DMS79 (cell line): ENCODE results near the gene CNIH2.
"Not testable (repeated sequence)": the region's sequence is repeated elsewhere in the genome, so short reads cannot be mapped to it uniquely, and the experiment has no call there.

Experiments
- DNase-seq: peaks from one replicate; lab custom pipeline; 2025; lab: John Stamatoyannopoulos, UW

CNIH2 gene

DNA sequence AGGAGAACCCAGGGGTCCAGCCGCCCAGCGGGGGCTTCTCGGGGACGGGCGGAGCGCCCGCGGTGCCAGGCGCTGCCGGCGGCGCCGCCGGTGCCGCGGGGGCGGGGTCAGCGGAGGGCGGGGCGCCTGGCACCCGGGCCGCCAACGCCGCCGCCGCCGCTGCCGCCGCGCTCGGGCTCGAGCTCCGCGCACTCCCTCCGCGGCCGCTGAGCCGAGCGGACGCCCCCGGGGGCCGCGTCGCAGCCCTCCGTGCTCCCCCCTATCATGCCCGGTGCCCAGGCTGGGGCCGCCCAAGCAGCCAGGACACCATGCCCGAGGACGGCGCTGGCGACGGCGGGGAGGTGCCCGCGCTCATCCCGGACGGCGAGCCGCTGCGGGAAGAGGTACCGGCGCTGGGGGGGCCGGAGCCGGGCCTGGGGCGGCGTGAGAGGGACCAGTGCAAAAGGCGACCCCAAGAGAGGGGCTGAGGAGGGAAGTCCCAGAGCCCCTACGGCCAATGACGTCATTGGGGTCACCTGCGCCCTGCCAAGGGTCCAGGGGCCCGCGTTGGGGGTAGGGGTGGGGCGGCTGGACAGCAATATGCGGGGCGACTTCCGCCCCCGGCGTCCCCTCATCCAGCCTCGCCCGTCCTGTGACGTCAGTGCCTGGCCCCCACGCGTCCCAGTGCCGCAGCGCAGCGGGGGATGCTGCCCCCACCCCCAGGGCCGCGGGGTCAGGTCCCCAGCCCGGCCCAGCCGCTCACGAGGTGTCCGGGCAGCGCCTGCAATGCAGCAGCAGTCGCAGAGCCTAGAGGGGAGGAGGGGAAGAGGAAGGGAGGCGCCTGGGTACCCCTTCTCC lies 13.9 kb downstream of the CNIH2 start, which contains the start of gene TMEM151A:
TMEM151A (plus strand) TSS at position 189 of the 837 bp plus-strand sequence; CDS start at position 309, 120 bp downstream.
- DNase-seq, result no peak

DNA sequence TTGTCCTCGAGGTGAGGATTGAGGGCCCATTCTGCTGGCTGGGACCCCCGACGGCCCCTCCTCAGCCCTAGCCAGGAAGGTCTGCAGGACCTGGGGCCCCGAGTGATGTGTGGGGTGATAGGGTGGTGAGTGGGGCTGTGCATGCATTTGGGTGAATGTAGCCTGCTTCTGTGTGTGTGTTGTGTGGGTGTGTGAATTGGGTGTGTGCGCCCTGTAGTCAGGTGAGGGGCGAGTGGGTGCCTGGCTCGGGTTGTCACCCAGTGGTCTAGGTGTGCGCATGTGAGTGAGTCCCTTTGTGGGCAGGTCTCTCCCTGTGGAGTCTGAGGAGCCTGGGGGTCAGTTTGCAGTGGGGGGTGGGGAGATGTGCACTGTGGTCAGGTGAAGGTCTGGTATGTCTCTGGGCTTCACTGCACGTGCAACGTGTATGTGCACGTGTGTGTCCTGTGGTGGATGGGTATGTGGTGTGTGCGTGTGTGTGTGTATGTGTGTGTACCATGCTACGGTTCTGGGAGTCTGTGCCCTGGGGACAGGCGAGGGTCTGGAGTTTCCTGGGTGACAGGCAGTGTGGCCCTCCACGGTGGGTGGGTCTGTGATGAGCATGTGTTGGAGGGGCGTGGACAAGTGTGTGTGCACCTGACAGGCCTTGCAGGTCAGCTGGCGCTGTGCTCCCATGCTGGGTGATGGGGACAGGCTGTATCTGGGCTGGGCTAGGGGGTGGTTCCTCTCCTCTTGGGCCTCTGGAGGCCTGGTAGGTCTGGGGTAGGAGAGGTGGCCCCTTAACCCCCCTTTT lies 14.8 kb downstream of the CNIH2 start:
- DNase-seq, result no peak

DNA sequence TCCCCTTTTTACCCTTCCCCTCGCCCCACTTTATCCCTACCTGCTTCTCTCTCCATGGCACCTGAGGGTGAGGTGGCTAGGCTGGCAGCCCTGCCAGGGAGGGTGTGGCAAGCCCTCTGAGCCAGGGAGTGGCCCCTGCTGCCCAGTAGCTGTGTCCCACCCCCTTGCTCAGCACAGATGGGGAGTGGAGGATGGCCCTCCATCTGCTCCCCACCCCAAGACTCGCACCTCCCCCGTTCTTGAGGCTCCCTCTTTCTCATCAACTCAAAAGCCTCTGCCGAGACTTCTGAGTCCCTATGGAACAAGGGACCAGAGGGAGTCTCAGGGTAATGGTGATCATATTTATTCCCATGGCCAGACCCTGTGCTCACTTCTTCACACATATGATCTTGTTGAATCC lies 15.4 kb downstream of the CNIH2 start:
- DNase-seq, result no peak

DNA sequence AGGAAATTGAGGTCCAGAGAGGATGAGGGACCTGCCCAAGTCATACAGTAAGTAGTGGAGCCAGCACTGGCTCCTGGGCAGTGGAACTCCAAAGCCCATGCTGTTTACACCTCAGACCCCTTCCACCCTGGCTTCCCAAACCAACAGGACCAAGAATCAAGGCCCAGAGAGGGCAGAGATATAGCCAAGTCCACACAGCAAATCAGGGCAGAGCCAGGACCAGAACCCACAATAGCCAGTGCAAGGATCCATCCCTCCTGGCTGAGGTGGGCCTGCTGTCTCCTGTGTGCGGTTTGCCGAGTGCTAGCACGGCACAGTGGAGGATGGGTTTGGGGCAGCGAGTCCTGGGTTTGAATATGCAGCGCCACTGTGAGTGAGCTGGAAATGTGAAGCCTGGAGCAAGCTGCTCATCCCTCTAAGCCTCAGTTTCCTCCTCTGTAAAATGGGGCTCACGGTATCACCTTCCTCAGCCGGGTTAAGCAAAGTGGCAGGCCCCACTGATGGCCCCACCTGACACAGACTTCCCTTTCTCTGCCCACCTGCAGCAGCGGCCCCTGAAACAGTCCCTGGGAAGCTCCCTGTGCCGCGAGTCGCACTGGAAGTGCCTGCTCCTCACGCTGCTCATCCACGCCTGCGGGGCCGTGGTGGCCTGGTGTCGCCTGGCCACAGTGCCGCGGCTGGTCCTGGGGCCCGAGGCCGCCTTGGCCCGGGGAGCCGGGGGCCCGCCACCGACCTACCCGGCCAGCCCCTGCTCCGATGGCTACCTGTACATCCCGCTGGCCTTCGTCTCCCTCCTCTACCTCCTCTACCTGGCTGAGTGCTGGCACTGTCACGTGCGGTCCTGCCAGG lies 16.0 kb downstream of the CNIH2 start:
- no peak for DNase-seq

DNA sequence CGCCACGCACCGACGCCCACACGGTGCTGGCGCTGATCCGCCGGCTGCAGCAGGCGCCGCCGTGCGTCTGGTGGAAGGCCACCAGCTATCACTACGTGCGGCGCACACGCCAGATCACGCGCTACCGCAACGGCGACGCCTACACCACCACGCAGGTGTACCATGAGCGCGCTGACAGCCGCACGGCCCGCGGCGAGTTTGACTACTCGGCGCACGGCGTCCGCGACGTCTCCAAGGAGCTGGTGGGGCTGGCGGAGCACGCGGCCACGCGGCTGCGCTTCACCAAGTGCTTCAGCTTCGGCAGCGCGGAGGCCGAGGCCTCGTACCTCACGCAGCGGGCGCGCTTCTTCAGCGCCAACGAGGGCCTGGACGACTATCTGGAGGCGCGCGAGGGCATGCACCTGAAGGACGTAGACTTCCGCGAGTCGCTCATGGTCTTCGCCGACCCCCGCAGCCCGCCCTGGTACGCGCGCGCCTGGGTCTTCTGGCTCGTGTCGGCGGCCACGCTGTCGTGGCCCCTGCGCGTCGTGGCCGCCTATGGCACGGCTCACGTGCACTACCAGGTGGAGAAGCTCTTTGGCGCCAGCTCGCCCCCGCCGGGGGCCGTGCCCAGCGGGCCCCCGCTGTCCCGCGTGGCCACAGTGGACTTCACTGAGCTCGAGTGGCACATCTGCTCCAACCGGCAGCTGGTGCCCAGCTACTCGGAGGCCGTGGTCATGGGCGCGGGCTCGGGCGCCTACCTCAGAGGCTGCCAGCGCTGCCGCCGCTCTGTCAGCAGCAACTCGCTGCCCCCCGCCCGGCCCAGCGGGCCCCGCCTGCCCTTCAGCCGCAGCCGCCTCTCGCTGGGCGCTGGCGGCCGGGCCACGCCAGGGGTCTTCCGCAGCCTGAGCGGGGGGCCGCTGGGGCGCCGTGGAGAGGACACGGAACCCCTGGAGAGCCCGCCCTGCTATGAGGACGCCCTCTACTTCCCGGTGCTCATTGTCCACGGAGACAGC lies 16.9 kb downstream of the CNIH2 start:
- DNase-seq, result no peak

DNA sequence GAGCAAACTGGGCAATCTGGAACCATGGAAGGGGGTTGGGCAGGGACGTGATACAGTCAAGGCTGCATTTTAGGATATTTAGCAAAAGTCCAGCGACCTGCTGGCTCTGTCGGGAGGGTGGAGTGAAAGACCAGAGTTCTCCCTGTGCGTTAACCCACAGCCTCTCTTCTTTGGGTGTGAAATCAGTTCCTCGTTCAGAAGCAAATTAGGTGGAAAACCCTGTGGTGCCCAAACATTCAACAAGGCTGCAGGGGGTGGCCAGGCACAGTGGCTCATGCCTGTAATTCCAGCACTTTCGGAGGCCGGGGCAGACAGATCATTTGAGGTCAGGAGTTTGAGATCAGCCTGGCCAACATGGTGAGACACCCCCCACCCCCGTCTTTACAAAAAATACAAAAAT lies 19.6 kb downstream of the CNIH2 start:
- DNase-seq, result no peak

DNA sequence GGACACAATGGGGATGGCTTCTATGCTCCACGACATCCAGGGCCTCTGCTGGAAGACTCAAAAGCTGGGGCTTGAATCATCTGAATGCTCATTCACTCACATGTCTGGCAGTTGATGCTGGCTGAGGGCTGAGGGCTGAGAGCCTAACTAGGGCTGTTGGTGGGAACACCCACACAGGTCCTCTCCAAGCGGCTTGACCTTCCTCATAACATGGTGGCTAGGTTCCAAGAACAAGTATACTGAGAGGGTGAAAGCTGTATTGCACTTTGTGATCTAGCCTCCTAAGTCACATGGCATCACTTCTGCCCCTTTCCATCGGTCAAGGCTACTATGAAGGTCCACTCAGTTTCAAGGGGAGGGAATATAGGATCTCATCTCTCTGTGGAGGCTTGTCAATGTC lies 21.2 kb downstream of the CNIH2 start:
- no peak for DNase-seq

DNA sequence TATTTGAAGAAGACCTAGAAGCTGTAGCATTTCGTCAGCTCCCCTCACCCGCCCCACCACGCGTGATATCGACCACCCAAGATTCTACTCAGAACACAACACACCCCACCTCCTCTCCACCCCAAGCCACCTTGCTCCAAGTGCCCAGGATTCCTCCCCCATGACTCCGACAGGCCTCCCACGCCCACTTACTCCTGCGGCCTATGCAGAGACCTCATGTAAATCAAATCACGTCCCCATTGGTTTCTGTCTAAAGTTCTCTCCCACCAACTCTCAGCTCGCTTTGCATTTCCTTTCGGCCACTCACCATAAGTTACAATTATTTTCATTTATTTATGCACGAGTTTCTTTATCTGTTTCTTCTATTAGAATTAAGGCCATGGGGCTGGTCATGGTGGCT lies 24.7 kb downstream of the CNIH2 start:
- DNase-seq, result no peak

DNA sequence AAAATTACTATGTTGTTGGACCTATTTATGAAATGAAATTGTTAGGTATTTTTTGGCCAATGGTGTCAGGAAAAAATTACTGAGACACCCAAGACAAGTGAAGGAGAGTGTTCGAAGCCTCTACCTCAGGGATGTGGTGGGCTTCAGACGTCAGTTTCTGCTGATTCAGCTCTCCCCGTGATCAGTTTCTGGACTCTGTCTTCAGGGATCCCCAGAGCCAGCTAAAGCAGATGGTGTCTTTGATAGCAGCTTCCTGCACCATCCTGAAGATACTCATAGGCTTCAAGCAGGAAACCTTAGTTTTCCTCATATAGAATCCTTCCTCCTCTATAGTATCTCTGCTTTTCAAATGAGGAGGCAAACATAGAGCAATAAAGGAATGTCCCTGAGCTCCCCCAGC lies 31.5 kb downstream of the CNIH2 start:
- DNase-seq, result no peak

DNA sequence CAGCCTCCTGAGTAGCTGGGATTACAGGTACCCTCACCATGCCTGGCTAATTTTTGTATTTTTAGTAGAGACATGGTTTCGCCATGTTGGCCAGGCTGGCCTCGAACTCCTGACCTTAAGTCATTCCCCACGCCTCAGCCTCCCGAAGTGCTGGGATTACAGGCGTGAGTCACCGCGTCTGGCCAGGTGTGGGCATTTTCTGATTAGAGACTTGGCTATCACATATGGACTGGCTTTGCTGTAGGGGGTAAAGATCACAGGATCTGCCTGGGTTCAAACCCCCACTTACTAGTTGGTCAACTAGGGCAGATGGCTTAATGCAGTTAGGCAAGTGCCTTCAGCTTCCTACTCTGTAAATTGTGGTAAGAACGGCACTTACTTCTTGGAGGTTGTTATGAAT lies 32.3 kb downstream of the CNIH2 start:
- DNase-seq, result no peak

DNA sequence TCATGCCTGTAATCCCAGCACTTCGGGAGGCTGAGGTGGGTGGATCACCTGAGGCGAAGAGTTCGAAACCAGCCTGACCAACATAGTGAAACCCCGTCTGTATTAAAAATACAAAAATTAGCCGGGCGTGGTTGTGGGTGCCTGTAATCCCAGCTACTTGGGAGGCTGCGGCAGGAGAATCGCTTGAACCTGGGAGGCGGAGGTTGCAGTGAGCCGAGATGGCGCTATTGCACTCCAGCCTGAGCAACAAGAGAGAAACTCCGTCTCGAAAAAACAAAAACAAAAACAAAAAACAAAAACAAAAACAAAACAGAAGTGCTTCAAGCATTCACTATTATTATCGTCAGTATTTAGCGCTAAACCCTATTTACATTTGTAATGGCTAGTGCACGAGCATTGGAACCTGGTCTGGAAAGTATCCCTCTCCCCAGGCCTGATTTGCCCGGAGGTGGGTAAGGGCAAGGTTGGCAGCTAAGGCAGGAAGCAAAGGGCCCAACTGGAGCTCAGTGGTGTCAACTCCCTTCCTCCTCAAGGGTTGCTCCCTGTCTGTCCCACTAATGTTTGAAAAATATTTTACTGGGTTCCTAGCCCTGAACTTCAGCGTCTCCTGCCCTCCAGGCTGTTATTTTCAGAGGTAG lies 32.9 kb downstream of the CNIH2 start:
- not testable (repeated sequence) for DNase-seq

DNA sequence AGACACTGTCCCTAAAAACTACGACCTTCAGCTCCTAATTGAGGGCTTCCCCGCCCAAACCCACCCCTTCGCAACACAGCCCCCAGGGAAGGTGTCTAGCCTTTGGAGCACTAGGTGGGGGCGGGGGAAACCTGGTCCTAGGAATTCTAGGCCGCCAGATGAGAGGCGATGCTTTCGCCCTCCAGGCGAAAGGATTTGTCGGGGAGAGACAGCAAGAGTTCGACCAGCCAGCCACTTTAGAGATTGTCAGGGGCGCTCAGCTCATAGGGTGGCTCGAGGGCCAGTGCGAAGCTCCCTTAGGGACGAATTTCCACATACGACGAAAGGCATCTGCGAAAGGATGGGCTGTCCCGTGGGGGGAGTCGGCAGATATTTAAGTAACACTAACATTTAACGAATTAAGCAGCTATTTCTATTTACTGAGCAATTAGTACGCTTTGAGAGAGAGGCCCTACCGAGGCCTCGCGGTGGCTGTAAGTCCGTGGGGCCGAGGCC lies 33.5 kb downstream of the CNIH2 start:
- DNase-seq, result no peak

DNA sequence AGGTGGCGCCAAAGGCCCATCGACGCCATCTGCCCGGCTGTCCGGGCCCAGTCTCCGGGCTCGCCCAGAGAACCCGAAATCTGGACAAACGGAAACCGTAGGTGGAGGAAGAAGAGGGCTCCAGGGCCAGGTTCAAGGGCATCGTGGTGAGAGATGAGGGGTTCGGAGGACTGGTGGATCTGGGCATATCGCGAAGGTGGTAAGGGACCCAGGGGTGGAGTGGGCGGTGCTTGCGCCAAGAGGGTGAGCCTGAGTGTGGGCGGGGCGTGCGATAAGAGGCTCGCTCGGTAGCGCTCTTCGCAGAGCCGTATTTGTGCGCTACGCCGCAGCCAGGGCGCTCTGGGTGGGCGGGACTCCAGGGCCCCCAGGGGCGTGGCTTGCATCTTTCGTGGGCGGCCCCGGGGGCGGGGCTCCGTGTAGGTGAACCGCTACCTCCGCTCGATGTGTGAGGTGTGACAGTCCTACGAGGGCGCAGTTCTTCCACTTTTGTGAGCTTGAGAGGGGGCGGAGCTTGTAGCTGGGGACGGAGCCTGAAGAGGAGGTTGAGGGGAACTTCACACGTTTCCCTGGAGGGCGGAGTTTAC lies 34.1 kb downstream of the CNIH2 start:
- peak; percentile 83 for DNase-seq

DNA sequence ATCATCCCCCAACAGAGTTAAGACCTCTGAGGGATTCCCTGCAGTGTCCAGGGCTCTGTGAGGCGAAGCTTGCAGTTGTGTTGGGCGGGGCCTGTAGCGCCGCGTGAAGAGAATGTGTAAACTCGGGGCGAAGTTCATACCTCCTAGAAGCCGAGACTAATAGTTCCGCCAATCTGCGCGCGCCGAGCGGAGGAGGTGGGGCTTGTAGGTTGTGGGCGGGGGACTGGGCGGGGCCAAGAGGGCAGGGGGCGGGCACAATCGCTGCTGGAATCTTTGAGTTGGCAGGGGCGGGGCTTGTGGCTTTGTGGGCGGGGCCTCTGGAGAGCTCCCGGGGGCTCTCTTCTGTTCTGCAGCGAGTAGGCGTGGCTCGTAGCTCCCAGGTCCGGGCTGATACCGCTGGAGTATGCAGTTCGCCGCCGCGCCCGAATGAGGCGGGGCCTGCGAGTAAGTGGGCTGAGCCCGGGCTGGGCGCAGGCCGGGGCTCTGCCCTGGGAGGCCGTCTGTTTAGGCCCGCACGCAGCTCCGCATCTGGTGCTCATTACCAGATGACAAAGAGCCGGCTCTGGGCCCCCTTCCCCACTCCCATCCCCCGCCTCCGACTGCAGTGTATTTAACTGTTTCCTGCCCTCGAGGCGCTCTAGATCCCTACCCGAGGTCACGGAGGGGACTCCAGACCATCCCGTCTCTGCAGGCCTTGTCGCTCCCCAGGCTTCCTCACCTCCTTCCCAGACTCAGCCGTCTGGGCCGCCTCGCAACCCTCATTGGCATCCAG lies 34.8 kb downstream of the CNIH2 start:
- peak; percentile 80 for DNase-seq

DNA sequence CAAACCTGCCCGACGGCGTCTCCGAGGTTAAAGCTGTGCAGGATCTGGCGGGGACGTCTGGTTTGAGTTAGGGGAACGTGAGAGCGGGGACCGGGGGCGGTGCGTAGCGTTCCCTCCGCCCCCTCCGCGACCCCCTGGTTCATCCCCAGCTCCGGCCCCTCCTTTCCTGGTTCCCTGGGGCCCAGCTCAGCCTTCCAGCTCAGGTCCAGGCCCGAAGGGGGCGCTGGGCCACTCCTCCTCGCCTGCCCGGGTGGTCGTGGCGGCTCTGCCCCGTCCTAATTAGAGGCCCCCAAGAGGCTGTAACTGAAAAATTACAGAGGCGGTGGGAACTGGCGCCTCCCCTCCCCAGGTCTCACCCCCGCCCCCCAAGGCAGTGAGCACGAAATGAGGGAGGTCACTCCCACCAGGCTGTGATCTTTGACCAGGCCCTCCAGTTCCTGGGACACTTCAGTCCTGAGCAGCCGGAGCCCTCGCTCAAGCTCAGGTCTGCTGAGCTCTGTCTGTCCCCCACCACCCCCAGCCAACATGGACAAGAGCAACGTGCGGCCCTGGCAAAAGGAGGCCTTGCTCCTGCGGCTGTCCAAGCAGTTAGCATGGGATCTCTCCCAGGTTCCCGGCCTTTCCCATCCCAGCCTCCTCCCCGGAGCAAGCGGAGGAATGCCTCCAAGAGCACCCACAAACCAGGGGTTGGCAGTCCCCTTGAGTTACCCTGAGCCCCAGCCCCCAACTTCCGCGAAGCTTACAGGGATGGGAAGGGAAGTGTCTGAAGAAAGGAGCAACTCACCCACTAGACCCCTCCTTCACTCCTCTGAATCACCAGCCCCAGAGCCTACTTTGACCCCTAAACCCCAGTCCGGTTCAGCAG lies 35.6 kb downstream of the CNIH2 start:
- no peak for DNase-seq

DNA sequence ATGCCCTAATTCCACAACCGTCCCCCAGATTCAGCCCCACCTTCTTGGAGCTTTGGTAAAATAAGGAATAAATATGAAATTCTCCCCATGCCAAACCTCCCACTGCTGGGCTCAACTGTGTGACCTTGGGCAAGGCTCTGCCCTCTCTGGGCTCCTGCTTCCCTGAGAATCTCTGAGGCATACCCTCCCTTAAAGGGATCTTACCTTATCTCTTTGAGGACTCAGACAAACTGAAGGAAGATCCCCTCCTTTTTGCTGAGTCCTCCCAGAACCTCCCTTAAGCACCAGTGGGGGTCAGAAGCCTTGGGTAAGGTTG lies 36.2 kb downstream of the CNIH2 start:
- DNase-seq, result no peak

DNA sequence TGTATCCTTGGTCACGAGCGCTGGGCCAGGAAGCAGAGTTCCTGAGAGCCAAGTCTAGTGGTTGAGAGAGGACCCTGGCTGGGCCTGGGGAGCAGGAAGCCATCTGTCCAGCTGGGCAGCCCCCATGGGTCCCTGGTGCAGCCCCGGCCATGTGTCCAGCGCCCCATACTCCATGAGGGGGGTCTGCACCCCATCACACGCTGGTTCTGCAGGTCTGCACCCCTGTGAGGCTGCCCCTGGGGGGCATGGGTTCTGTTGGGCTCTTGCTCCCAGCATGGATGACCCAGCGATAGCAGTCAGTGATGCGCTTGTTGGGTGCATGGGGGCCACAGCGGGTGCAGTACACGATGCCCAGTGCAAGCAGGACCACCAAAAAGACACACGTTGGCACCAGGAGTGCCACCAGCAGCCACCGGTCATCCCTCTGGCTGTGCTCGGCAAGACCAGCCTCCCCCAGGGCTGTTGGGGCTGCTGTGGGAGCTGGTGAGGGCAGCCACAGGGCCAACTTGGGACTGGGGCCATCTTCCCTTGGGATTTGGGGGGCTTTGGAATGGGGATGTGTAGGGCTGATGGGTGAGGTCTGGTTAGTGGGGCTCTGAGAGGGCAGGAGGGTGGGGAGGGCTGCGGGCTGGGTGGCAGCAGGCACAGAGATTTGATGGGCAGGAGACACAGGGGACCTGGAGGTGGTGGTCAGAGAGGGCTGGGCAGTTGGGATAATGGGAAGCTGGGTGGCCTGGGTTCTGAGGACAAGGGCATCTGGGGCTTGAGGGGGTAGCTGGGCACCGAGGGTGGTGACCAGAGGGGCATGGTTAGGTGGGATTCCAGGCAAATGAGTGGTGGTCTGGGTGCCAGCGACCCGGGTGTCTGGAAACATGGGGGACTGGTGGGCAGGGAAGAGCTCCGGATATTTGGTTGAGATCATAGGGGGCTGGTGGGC lies 36.9 kb downstream of the CNIH2 start:
- DNase-seq, result no peak
